HG03060 (cell line): ENCODE measurements around the gene NUP133.
"Not testable (repeated sequence)": the region's sequence is repeated elsewhere in the genome, so short reads cannot be mapped to it uniquely, and the experiment has no call there.

ENCODE experiments used
- ATAC-seq: cut with Tn5 transposase; IDR thresholded peaks from one replicate; pipeline ENCODE4 v1.9.1; 2021; ENCODE audit warnings: low read depth, moderate number of reproducible peaks; ENCODE audit not compliant: unreplicated experiment

The NUP133 gene

DNA sequence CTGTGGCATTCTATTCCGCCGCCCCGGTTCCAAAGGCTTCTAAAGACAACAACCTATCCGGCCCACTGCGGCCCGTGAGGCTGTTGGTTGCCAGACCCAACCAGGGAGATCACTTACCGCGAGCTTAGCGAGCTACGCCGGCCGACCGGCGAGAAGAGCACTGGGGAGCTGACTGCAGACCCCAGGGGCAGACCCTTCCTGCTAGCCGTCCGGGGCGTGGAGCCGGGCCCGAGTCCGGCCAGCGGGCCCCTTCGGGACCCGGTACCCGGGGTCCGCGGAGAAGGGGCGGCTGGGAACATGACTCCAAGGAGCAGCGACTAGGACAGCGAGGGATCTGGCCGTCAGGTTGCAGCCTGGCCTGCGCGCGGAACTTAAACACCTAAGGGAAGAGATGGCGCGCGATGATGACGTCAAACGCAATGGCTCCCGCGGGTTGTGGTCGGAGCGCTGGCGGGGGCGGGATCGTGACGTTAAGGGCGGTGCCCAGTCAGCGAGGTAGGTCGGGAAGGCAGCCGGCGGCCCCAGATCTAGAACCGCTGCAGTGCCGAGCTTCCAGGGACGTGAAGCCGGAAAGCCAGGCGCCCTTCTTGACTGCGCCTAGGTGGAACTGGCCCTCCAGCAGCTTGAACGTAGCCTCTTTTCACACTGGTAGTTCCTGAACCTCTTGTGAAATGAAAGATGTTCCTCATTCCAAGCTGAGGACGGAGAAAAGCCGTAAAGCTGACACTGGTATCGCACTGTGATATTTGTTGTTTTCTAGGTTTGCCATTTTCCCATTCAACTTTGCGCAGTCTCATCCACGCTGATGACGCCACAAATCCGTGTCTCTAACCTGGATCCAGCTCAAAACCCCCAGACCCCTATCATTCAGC, at the start of gene NUP133:
Gene NUP133 (minus strand): TSS at position 391 of the 872 bp plus-strand sequence. CDS start 92 bp downstream, at position 299.
- ATAC-seq, result peak; percentile 88

DNA sequence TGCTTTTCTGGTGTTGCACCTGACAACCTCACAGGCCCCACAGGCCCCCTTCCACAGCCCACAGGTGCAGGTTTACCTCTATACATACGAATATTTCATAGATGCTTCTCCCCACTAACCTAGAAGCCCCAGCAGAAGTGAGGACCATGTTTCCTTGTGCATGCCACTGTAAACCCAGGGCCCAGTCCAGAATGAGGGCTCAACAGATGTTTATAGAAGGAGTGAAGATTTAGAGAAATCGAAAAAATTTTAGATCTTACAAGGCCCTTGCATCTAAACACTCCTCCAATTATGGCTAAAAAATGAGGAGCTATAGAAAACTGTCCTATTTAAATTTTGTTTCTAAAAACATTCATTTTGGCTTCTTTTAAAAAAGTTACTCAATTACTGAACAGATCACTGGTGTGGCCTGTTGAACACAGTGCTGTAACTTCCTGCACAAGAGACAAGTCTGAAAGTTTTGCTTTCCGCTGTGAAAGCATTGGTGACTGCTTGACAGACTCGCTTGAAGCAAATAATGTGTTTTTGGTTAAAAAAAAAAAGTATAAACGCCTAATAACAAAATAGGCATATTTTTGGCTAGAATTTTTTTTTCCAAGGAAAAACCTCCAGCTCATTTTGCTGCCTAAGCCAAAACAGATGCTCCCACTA, 49.2 kb upstream of the NUP133 start:
- no peak for ATAC-seq

DNA sequence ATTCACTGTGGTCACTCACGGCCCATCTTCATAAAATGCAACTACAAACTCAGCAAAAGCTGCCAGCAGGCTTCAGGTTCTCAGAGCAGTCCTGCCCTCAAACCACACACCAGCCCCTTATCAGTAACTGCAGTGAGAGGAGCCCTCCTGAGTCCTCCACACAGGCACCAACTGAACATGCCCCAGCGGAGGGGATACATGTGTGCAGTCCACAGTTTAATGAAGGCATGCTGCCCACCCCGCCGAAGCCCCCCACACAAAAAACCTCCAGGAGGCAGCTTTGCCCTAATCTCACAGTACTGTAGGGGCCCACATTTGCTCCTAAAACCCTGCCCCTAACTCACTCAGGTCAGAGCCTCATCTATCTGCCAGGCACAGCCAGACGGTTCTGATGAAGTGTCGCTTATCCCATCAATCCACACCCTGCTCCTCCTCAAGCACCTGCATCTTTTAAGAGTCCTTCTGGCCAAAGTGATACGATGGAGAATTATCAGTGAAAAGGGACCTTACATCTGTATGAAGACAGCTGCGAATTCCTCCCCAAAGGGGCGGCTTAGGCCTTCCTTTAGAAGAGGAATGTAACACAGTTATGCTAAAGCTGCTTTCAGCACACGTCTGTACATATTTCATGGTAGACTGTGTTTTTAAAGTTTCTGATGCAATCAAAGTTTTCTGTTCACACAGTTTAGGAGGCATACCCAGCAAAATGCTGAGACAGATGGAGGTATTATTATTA, 46.9 kb upstream of the NUP133 start:
- ATAC-seq, result no peak

DNA sequence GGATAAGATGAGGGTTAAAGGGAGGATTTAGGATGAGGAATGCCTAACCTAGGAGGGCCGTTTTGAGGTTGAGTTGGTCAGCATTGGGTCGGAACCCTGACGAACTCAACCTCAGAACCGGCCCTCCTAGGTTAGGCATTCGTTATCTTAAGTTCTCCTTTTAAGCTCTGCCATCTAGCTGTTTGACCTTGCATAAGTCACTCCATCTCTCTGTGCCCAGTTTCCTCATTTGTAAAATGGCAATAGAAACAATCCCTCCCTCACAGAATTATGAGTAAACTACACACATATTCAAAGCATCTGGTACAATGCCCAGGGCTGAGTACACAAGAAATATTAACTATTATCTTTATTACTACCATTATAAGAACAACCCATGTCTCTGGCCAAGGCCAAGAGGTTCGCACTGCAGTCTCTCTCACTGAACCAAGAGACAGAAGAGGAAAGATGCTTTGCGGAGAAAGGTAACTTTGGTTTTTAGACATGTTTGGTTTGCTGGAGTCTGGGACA, 45.5 kb upstream of the NUP133 start:
- ATAC-seq, result no peak

DNA sequence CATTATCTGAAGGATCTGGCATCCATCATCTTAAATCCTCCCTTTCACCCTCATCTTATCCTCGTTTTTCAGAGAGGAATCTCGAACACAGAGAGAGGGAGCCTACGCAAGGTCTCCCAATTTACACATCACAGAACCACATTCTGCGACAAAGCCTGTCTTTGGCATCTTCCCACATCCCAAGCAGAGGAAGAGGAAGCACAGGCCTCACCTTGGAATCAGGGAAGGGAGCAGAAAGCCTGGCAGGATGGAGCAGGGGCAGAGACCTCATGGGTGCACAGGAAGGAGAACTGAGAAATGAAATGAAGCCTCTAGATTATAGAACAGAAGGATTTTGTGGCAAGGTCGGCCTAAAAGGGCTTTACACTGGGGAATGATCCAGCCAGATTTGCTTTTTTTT, 44.6 kb upstream of the NUP133 start:
- ATAC-seq, result no peak

DNA sequence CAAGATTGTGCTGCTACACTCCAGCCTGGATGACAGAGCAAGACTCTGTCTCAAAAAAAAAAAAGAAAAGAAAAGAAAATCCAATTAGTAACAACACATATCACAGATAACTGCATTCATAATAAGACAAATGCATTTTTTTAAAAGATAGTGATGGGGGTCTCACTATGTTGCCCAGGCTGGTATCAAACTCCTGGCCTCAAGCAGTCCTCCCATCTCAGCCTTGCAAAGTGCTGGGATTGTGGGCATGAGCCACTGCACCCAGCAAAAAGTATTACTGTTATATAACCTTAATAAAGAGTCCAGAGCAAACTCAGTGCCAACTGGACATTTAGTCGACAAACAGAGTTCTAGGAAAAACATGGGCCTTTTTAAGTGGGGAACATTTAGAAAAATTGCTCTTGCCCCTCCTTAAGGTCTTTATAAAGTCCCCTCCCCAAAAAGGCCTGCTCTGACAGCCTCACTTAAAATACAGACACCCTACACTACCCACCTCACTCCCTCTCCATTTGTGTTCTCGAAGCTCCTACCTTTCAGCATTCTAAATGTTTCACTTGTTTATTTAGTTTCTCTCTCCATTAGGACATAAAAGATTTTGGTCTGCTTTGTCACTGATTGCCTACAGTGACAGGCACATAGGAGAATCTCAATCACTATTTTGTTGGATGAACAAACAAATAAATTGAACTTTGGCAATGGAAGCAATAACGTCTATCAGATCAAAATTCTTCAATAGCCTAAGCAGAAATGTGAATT, 42.8 kb upstream of the NUP133 start:
- ATAC-seq, result no peak

DNA sequence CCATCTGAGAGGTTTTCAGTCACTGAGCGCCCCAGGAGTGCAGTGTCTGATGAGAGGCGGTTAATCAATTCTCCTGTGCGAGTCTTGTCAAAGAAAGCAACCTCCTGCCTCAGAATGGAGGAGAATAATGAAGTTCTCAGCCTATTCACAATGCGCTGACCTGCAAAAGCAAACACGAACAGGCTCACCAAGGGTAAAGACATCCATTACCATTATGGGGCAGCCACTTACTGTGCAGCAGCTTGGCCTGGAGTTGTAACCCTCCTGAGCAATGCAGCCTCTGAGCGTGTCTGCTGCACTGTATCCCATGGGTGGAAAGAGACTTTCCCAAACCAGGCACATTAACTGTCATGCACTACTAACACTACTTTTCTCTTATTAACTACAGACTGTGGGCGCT, 39.4 kb upstream of the NUP133 start:
- ATAC-seq, result no peak

DNA sequence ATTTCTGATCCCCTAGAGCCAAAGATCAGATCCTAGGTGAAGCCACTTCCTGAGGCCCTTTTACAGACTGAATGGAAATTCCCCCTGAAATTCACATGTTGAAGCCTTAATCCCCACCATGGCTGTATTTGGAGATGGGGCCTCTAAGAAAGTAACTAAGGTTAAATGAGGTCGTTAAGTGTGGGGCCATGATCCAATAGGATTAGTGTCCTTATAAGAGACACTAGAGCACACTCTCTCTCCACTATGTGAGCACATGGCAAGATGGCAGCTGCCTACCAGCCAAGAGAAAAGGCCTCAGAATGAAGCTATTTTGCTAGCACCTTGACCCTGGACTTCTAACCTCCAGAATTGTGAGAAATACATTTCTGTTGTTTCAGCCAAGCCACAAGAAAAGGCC, 36.4 kb upstream of the NUP133 start:
- ATAC-seq, result no peak

DNA sequence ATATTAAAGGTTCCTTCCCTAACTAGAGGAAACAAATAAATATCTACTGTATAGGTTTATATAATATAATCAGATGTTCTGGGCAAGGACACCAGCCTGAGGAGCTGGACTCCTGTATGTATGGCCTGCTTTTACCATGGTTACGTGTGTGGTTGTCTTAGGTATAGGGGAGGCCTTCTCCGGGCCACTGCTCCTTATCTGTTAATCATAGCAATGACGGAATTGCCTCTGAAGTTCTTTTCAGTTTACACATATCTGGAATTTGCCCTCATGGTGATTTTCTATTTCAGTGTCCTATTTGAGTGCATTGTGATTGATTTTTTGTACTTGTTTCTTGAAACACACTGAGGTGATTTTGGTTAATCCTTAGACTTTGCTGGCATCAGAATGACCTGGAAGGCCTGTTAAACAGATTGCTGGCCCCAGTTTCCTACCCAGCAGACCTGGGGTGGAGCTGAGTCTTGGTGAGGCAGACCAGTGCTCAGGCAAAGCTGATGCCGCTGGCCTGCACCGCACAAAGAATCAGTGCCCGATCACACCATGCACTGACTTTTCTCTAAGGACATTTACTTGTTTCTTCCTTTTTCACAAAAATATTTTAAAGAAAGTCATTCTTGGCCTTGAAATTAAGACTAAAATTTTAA, 31.8 kb upstream of the NUP133 start:
- no peak for ATAC-seq

DNA sequence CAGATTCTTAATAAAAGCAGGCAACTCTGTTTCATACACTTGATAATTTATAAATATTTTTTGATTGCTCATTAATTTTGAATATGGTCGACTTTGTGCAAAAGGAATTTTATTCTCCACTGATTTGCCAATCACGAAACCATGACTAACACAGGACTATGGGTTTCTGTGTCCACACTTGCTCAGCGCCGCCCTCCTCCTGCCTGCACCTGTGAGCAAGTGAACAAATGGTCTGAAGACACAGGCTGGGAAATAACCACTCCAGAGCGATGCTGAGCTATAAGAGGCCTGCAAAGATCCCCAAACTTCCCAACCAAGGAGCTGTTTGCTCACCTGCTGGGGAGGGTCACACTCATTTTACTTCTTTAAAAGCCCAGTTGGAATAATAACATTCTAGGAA, 30.8 kb upstream of the NUP133 start:
- ATAC-seq, result no peak

DNA sequence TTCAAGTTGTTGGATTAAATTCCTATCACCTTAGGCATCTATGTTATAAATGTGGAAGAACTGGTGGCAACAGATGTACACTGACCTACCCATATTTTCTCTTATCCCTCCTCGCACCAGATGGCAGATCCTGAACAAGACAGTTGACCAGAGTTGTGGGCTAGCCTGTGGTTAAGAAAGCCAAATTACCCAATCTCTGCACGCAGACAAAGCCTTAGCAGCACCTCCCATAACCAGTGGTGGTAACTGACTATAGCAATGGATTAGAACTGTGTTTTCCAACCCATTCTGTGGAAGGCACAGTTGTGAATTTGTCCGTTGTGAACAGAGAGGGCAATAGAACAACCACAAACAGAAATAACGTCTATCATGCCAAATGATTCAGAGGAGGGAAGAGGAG, 29.8 kb upstream of the NUP133 start:
- no peak for ATAC-seq

DNA sequence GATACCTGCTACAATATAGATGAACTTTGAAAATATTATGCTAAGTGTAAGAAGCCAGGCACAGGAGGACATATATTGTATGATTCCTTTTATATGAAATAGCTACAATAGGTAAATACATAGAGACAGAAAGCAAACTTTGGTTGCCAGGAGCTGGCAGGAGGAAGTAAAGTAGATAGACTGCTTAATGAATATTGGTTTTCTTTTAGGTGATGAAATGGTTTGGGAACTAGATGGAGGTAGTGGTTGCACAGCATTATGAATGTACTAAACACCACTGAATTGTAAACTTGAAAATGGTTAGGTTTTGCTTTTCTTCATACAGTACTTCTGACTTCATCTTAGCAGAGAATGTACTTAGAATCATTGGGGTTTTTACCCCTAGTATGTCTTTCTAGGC, 28.8 kb upstream of the NUP133 start:
- ATAC-seq, result no peak

DNA sequence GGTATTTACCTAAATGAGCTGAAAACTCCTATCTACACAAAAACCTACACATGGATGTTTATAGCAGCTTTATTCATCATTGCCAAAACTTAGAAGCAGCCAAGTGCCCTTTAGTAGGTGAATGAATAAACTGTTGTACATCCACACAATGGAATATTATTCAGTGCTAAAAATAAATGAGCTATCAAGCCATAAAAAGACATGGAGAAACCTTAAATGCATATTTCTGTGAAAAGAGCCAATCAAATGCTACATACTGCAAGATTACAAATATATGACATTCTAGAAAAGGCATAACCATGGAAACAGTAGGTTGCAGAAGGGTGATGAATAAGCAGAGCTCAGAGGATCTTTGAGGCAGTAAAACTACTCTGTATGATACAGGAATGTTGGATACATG, 27.1 kb upstream of the NUP133 start:
- no peak for ATAC-seq

DNA sequence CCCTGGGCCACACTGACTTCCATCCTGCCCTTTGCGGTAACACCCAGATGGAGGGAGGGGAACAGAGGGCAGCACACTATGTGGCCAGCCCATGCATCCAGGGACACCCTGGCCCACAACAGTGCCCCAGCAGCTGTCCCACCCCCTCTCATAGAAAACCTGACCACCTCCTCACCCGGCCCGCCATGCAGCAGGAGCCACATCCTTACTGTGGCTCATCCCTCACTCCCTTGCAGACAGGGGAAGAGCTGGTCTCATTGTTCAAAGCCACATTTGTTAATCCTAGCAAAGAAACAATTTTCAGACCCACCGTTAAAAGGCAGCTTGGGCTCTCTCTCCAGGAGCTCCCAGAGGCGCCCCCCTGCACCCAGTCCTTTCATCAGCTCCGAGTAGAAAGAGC, 23.2 kb upstream of the NUP133 start:
- ATAC-seq, result no peak

DNA sequence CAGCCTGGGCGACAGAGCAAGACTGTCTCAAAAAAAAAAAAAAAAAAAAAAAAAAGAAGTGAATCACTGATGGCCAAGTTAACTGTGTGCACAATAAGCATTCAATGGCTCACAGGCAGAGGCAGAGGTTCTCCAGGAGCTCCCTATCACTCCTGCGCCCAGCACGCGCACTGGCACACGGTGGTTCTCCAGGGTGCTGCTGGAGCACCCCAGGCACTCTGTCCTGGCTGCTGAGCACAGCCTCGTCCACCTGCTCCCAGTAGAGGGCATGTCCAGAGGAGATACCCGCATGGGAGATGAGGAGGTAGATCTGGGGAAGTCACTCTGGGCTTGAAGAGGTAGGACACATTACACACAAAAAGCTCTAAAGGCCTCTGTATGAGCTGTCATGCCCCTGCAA, 21.5 kb upstream of the NUP133 start:
- no peak for ATAC-seq

DNA sequence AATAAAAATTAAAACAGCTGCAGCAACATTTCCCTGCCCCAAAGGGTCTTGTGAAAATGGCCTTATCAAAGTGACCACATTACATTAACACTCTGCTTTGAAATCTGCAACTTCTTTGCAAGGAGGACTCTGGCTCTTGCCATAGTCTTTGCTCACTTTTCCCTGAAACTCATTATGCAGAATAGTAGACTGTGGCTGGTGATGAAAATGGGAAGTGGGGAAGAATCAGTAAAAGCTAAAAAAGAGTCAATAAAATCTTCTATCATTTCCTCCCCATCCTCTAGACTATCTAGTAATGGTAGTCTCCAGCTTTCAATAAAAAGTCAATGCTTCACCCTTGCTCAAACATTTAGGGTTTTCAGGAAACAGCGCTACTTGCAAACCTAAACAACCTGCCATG, 18.6 kb upstream of the NUP133 start:
- no peak for ATAC-seq

DNA sequence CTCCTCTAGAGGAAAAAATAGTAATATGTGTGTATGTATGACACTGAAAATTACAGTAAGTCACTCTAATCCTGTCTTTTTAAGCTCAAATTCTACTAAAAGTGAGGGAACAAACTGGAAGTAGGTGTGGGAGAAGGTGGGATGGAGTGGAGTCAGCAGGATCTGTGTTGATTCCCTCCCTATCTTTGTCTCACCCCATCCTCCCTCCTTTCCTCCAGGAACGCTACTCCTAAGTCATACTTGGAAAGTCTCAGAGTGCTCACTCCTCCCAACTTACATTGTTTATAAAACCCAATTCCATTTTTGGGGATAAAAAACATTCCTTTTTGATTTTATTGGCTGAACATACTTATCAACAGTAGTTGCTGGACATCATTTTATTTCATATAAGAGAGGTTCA, 14.9 kb upstream of the NUP133 start:
- no peak for ATAC-seq

DNA sequence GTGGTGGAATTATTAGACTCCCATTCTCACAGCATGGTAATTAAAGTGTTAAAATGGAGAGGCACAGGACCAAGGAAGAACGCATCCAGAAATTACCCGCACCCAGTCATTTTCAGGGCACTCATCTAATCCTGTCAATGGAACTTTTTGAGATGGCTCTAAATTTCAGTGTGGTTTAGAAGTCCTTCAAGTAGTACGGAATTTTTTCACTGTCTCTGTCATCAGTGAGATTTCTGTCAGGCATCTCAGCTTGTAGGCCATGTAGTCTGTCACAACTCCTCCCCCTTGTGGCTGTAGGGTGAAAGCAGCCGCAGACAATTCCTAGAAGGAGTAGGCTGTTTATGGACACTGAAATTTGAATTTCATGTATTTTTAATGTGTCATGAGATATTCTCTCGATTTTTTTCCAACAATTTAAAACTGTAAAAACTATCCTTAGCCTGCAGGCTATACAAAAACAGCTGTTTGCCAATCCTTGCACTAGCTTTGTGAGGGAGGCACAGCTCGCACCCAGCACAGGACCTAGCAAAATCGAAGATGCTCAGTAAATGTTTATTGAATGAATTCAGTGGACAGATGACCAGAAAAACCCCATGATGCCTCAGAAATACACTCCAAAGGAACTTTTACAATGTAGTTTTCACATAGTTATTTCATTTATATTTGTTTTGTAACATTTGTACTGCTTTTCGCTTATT, 6.6 kb upstream of the NUP133 start:
- ATAC-seq, result no peak

DNA sequence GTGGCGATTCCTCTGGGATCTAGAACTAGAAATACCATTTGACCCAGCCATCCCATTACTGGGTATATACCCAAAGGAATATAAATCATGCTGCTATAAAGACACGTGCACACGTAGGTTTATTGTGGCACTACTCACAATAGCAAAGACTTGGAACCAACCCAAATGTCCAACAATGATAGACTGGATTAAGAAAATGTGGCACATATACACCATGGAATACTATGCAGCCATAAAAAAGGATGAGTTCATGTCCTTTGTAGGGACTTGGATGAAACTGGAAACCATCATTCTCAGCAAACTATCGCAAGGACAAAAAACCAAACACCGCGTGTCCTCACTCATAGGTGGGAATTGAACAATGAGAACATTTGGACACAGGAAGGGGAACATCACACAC, 3.5 kb upstream of the NUP133 start:
- ATAC-seq, result not testable (repeated sequence)
